WTC11 (cell line): Measurements from ENCODE around the gene OBSL1.

Experiments used
- MXD4 ChIP-seq: fragments of 250-450 bp; sonication (Bioruptor Pico); IDR thresholded peaks from 2 replicates; pipeline ENCODE4 v1.8.0; 2021; ENCODE audit warnings: mild to moderate bottlenecking, moderate library complexity, borderline replicate concordance
- RELA ChIP-seq: sonication (generic); formaldehyde crosslinking; IDR thresholded peaks from 2 replicates; pipeline ENCODE4 v1.8.1; 2022; ENCODE audit warnings: missing genetic modification reagents, mild to moderate bottlenecking, borderline replicate concordance
- TCF7 ChIP-seq: sonication (generic); formaldehyde crosslinking; IDR thresholded peaks from 2 replicates; pipeline ENCODE4 v1.8.0; 2022; ENCODE audit warnings: mild to moderate bottlenecking, low read depth, missing genetic modification reagents, moderate library complexity
- ZBTB21 ChIP-seq: sonication (generic); formaldehyde crosslinking; IDR thresholded peaks from 2 replicates; pipeline ENCODE4 v1.8.1; 2023; ENCODE audit warnings: mild to moderate bottlenecking, missing genetic modification reagents, borderline replicate concordance
- ZNF121 ChIP-seq: sonication (generic); formaldehyde crosslinking; IDR thresholded peaks from 2 replicates; pipeline ENCODE4 v1.8.0; 2023; ENCODE audit warnings: missing genetic modification reagents
- ZNF219 ChIP-seq: sonication (generic); formaldehyde crosslinking; IDR thresholded peaks from 2 replicates; pipeline ENCODE4 v1.8.0; 2023; ENCODE audit warnings: missing genetic modification reagents, mild to moderate bottlenecking, borderline replicate concordance
- ZNF416 ChIP-seq: fragments of 250-450 bp; sonication (Bioruptor Pico); IDR thresholded peaks from 2 replicates; pipeline ENCODE4 v1.9.0; 2021; ENCODE audit warnings: mild to moderate bottlenecking, inconsistent platforms
- TF ChIP-seq, protein P1 (sequence below): fragments of 200-600 bp; IDR thresholded peaks from 2 replicates; pipeline ENCODE4 v1.8.0; 2022; ENCODE audit warnings: antibody characterized with exemption
- TF ChIP-seq, protein P2 (sequence below): sonication (generic); formaldehyde crosslinking; IDR thresholded peaks from 2 replicates; pipeline ENCODE4 v1.8.0; 2022; ENCODE audit warnings: mild to moderate bottlenecking, missing genetic modification reagents
- TF ChIP-seq, protein P3 (sequence below): sonication (generic); formaldehyde crosslinking; IDR thresholded peaks from 2 replicates; pipeline ENCODE4 v1.8.1; 2023; ENCODE audit warnings: mild to moderate bottlenecking, missing genetic modification reagents
- TF ChIP-seq, protein P4 (sequence below): sonication (generic); formaldehyde crosslinking; IDR thresholded peaks from 2 replicates; pipeline ENCODE4 v1.8.1; 2022; ENCODE audit warnings: low read depth, mild to moderate bottlenecking, moderate library complexity, missing genetic modification reagents, borderline replicate concordance
- TF ChIP-seq, protein P5 (sequence below): fragments of 250-450 bp; sonication (Bioruptor Pico); IDR thresholded peaks from 2 replicates; pipeline ENCODE4 v1.9.0; 2021; ENCODE audit warnings: moderate library complexity, mild to moderate bottlenecking, inconsistent platforms, borderline replicate concordance

DNA sequence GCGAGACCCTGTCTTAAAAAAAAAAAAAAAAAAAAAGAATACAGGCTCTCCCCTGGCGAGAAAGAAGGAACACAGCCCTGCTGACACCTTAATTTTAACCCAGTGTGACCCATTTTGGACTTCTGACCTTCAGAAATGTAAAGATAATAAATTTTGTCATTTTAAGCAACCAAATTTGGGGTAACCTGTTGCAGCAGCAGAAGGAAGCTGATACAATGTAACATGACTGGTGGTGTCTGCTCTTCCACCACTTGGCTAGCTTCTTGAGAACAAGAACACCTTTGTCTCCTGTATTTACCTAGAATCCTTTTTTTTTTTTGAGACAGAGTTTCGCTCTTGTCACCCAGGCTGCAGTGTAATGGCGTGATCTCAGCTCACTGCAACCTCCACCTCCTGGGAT lies 19.8 kb upstream of the OBSL1 start:
- TF ChIP-seq, protein P1, sequence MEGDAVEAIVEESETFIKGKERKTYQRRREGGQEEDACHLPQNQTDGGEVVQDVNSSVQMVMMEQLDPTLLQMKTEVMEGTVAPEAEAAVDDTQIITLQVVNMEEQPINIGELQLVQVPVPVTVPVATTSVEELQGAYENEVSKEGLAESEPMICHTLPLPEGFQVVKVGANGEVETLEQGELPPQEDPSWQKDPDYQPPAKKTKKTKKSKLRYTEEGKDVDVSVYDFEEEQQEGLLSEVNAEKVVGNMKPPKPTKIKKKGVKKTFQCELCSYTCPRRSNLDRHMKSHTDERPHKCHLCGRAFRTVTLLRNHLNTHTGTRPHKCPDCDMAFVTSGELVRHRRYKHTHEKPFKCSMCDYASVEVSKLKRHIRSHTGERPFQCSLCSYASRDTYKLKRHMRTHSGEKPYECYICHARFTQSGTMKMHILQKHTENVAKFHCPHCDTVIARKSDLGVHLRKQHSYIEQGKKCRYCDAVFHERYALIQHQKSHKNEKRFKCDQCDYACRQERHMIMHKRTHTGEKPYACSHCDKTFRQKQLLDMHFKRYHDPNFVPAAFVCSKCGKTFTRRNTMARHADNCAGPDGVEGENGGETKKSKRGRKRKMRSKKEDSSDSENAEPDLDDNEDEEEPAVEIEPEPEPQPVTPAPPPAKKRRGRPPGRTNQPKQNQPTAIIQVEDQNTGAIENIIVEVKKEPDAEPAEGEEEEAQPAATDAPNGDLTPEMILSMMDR = no peak
- no peak for TF ChIP-seq ZBTB21 (CRISPR knock-in tag)
- no peak for TF ChIP-seq ZNF416 (CRISPR knock-in tag)
- TF ChIP-seq ZNF219 = no peak
- TF ChIP-seq, protein P2, sequence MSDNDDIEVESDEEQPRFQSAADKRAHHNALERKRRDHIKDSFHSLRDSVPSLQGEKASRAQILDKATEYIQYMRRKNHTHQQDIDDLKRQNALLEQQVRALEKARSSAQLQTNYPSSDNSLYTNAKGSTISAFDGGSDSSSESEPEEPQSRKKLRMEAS (CRISPR knock-in tag) = no peak
- no peak for TF ChIP-seq TCF7 (CRISPR knock-in tag)
- TF ChIP-seq RELA (CRISPR knock-in tag) = no peak
- TF ChIP-seq, protein P3, sequence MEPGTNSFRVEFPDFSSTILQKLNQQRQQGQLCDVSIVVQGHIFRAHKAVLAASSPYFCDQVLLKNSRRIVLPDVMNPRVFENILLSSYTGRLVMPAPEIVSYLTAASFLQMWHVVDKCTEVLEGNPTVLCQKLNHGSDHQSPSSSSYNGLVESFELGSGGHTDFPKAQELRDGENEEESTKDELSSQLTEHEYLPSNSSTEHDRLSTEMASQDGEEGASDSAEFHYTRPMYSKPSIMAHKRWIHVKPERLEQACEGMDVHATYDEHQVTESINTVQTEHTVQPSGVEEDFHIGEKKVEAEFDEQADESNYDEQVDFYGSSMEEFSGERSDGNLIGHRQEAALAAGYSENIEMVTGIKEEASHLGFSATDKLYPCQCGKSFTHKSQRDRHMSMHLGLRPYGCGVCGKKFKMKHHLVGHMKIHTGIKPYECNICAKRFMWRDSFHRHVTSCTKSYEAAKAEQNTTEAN = no peak
- TF ChIP-seq MXD4 = no peak
- TF ChIP-seq ZNF121 (CRISPR knock-in tag) = no peak
- TF ChIP-seq, protein P4, sequence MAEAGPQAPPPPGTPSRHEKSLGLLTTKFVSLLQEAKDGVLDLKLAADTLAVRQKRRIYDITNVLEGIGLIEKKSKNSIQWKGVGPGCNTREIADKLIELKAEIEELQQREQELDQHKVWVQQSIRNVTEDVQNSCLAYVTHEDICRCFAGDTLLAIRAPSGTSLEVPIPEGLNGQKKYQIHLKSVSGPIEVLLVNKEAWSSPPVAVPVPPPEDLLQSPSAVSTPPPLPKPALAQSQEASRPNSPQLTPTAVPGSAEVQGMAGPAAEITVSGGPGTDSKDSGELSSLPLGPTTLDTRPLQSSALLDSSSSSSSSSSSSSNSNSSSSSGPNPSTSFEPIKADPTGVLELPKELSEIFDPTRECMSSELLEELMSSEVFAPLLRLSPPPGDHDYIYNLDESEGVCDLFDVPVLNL = no peak
- TF ChIP-seq, protein P5, sequence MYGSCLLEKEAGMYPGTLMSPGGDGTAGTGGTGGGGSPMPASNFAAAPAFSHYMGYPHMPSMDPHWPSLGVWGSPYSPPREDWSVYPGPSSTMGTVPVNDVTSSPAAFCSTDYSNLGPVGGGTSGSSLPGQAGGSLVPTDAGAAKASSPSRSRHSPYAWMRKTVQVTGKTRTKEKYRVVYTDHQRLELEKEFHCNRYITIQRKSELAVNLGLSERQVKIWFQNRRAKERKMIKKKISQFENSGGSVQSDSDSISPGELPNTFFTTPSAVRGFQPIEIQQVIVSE (CRISPR knock-in tag) = no peak
